Right cardiac atrium (tissue), 5 donors: ENCODE measurements around the gene TM9SF2. TPM values are rescaled to one million over a fixed set of nuclear protein-coding genes. Genes with fewer than 3 reads are reported as not detected.

Experiments used
- ATAC-seq, 2 donors: fragments of 200-7000 bp; cut with Tn5 transposase; one replicate each; pipeline versions ENCODE4 v1.8.0 to v1.9.1; 2020; ENCODE audit warnings: moderate library complexity in 2 of 2, mild to moderate bottlenecking in 1 of 2
- DNase-seq, 3 donors: peaks; one replicate each; pipeline ENCODE4 v3.0.0-alpha.2; 2020
- H3K27ac ChIP-seq: one replicate; pipeline ENCODE4 v1.5.1; 2013; ENCODE audit warnings: mild to moderate bottlenecking, low read length, control low read depth, moderate library complexity
- H3K27me3 ChIP-seq: one replicate; pipeline ENCODE4 v1.6.1; 2013; ENCODE audit not compliant: control insufficient read depth, insufficient read depth
- H3K4me1 ChIP-seq: one replicate; pipeline ENCODE4 v1.6.1; 2013; ENCODE audit warnings: low read length; ENCODE audit not compliant: control insufficient read depth, insufficient read depth
- H3K4me3 ChIP-seq: one replicate; pipeline ENCODE4 v1.5.1; 2013; ENCODE audit warnings: low read length, control low read depth
- H3K9me3 ChIP-seq: one replicate; pipeline ENCODE4 v1.6.1; 2013; ENCODE audit warnings: low read length; ENCODE audit not compliant: control insufficient read depth
- WGBS: extraction: QIAGEN DNeasy Blood & Tissue Kit; methylation state at CpG from one replicate; pipeline ENCODE4 v1.1.7; 2013; 5-methylcytosine and 5-hydroxymethylcytosine counted together
- intact Hi-C, 4 donors: fragments of 100-400 bp; cut with DNase I; formaldehyde crosslinking; loops; one replicate each; pipeline versions ENCODE4 v1.11.0 to v1.14.0; 2022 to 2023
- polyA plus RNA-seq: library from polyadenylated mRNA; stranded (reverse); fragments of 200-250 nt; gene quantifications from one replicate; pipeline ENCODE4 v1.2.3, GENCODE V29; 2013
- total RNA-seq, 4 donors: library from RNA; stranded (reverse); fragmentation: NEBNext Ultra II Directional; extraction: Animal tissue kit (Norgen Biotek cat#: 25700); gene quantifications; one replicate each; pipeline ENCODE4 v1.2.1, GENCODE V29; 2021
- donor health status: healthy with polysubstance abuse.
- donor health status: DM: no; HTN: yes; CAD: no.
- donor health status: DM: no; HTN: no; CAD: no.
- donor health status: DM: no; HTN: yes; CAD: no; lungs with severe emphysema.
- donor health status: DM: yes; HTN: yes; CAD: no.

Gene TM9SF2
- total and polyA plus RNA-seq, 5 donors, result 43.7 to 71.2 (median 66.9) TPM

DNA sequence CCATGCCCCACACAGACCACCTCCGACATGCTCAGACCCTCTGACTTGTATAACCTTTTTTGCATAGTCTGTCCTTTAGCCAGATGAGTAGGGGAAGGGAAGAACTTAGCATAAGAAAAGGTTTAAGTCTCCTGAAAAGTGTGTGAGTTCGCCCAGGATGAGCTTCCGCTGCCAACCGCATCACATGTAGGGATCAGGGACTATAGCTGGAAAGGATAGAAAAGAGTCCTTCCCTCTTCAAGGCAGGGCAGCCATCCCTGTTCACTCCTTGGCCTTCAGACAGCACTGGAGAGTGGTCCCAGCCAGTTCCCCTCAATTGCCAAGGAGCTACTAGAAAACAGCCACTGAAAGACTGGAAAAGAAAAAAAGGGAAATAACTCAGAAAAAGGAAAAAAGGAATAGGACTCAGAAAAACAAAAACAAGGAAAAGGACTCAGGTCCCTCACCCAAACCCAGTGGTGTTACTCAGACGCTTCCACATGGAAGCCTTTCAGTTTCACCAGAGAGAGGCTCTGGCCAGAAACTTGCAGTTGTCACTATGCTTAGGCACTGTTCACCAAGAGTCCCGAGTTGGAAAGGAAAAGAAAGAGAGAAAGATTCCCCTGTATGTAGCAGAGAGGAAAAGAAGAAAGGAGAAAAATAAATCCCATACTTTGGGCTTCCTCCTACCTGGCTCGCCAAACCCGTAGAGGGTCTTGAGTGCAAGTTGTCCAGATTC lies 5.6 kb upstream of the TM9SF2 start:
- H3K4me1 ChIP-seq, result peaks cover 3% of the 10 kb centered on the region
- peak overlapping the region; percentile 51 for H3K4me3 ChIP-seq
- intact Hi-C loops, result no loop called here
- DNase-seq (no peak), ATAC-seq (no peak)
- no peaks in the 10 kb centered on the region for H3K27me3 ChIP-seq
- H3K9me3 ChIP-seq, result no peaks in the 10 kb centered on the region
- WGBS, result 80% methylated on average over 8 of the region's 8 CpGs
- H3K27ac ChIP-seq, result peak overlapping the region; percentile 59

DNA sequence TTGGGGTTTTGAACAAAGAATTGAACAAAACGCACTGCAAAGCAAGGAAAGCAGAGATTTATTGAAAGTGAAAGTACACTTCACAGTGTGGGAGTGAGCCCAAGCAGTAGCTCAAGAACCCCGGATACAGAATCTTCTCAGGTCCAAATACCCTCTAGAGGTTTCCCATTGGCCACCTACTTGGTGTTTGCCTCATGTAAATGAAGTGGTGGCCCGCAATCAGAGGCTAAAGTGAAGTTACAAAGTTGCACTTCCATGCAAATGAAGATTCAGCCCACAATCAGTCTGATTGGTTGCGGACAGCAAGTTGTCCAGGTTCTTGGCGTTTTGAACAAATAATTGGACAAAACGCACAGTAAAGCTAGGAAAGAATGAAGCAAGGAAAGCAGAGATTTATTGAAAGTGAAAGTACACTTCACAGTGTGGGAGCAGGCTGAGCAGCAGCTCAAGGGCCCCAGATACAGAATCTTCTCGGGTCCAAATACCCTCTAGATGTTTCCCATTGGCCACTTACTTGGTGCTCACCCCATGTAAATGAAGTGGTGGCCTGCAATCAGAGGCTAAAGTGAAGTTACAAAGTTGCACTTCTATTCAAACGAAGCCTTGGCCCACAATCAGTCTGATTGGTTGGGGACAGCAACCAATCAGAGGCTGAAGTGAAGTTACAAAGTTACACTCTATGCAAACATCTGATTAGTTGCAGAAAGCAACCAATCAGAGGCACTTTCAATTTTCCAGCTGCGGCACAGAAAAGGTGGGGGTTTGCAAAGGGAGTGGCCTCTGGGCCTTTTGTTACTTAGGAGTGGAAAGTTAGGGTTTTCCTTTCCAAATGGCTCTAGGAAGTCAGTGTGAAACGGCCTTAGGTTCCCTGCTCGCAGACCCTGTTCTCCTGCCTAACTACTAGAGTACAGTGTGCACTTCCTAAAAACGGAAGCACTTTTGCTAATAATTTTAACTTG lies 4.8 kb upstream of the TM9SF2 start:
- intact Hi-C loops, result no loop called here
- WGBS, result 60% methylated on average over 12 of the region's 12 CpGs
- H3K27ac ChIP-seq, result peak overlapping the region; percentile 59
- H3K27me3 ChIP-seq, result no peaks in the 10 kb centered on the region
- peak overlapping the region; percentile 51 for H3K4me3 ChIP-seq
- H3K9me3 ChIP-seq, result no peaks in the 10 kb centered on the region
- peak; percentile 44 to 68 (median 68) for DNase-seq
- H3K4me1 ChIP-seq, result peaks cover 3% of the 10 kb centered on the region
- ATAC-seq, result peak; percentile 16 to 44

DNA sequence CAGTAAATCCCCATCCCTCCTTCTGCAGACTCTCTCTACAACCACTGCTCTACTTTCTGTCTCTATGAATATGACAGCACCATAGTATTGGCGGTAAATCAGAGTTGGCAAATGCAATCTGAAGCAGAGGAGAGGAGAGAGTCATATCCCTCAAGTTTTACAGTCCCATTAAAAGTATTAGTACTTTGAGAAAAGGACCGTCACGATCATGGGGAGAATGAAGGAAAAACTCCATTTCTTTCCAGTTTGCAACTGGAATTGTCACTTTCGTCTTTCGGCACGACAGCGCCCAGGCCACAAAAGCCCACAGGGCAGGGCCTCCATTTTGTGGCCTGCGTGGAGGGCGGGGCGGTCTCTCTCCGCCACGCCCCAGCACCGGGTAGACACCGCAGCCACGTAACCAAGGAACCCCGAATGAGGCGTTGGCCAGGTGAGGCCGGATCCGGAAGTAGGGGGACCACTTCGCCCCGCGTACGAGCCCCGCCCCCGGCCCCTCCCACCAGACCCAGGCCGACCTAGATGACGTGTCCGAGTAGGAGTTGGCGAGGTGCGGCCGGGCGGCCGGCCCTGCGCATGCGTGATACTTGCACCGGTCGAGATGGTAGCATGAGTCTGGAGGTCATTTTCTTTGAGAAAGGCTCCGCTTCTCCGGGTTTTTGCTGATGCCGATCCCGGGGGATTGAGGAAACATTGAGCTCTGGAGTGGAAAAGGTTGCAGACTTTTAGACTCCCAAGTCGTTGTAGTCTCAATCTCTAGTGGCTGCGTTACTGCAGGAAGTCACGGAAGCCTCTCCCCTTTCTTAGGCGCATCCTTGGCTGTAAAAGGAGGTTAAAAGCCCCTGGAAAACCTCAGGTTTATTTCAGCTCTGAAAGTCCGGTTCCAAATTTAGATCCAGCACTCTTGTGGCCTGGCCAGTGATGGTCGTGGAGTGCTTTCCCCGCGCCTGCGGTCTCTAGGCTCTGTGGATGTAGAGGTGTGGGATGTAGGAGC lies 2.8 kb upstream of the TM9SF2 start:
- no peaks in the 10 kb centered on the region for H3K27me3 ChIP-seq
- H3K9me3 ChIP-seq, result no peaks in the 10 kb centered on the region
- peaks cover 3% of the 10 kb centered on the region for H3K4me1 ChIP-seq
- peak overlapping the region; percentile 61 for H3K4me3 ChIP-seq
- ATAC-seq (peak; percentile 91 to 92), DNase-seq (peak; percentile 96 to 99 (median 98))
- peak overlapping the region; percentile 97 for H3K27ac ChIP-seq
- WGBS, result 6% methylated on average over 50 of the region's 50 CpGs
- intact Hi-C loops, result no loop called here

DNA sequence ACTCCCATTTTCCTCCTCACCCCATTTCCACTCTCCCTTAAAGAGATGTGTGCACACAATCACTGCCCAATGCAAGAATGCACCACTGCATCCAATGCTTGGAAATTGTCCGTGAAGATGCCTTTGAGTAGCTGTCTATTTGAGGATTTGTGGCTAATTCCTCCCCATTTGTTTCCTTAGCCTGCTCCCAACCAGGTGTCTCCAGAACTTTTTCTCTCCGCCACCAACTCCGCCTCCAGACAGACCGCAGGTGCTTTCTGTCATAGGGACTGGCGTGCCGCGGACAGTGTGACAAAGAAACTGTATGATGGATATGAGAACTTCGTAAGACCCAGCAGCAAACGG lies 461 bp upstream of the TM9SF2 start:
- H3K27ac ChIP-seq, result peak overlapping the region; percentile 78
- DNase-seq (no peak), ATAC-seq (no peak)
- no peaks in the 10 kb centered on the region for H3K9me3 ChIP-seq
- intact Hi-C loops, result loop anchor here in 2 of 4 donors (5.0 to 10.0 kb wide), 2 partner anchors 56 to 59 kb away; no protein-coding TSS in a partner anchor
- under 1% methylated on average over 9 of the region's 9 CpGs for WGBS
- no peaks in the 10 kb centered on the region for H3K27me3 ChIP-seq
- H3K4me1 ChIP-seq, result peaks cover 3% of the 10 kb centered on the region
- peak overlapping the region; percentile 95 for H3K4me3 ChIP-seq

DNA sequence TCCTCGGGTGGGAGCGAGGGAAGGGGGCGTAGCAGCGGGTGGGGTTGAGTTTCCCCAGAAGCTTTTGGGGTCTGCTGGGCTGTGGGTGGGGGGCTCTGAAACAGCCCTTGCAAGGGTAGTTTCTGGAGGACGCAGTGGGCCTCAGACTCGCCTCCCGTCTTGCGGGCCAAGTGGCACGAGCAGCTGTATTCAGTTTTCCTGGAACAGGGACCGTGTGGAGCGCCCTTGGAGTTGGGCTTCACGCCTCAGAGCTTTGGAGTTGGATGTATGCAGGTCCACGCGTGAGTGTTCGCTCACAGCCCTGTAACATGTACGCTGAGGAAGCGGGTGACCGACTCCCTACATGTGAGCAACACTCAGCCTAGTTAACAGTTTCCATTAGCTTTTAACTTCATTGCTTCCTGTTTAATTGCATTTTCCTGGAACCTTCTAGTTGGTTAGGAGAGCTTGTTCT lies 603 bp downstream of the TM9SF2 start:
- ATAC-seq (peak in 1 of 2 donors; percentile 5), DNase-seq (peak in 1 of 3 donors; percentile 22)
- Histone ChIP-seq H3K4me3 (peak overlapping the region; percentile 95), H3K27me3 (no peaks in the 10 kb centered on the region), H3K4me1 (peaks cover 3% of the 10 kb centered on the region), H3K9me3 (no peaks in the 10 kb centered on the region), H3K27ac (peak overlapping the region; percentile 94)
- WGBS, result under 1% methylated on average over 18 of the region's 18 CpGs
- intact Hi-C loops, result loop anchor here in 2 of 4 donors (5.0 to 10.0 kb wide), 2 partner anchors 57 to 60 kb away; no protein-coding TSS in a partner anchor

DNA sequence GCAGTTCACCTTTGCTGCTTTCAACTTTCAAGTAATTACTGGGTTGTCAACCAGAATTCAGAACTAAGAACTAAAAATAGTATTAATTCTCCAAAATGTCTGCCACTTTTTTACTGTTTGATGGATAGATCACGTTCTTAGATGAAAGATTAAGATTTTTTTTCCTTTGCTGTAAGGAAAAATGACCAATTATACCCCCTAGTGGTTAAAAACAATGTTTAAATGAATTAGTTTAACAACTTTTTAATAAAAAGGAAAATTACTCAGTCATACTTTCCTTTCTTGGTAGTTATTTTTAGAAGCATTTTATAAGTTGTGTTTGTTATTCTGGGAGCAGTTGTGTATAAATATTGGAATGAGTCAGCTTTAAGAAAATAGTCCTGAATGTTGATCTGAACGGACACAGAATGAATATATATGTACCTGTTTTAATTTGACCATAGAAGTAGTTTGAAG lies 4.6 kb downstream of the TM9SF2 start:
- H3K9me3 ChIP-seq, result no peaks in the 10 kb centered on the region
- no peak overlapping the region for H3K27ac ChIP-seq
- ATAC-seq (no peak), DNase-seq (no peak)
- 44% methylated on average over 2 of the region's 2 CpGs for WGBS
- intact Hi-C loops, result loop anchor here in 1 of 4 donors (10.0 kb wide), 1 partner anchor 61 kb away; no protein-coding TSS in a partner anchor
- no peaks in the 10 kb centered on the region for H3K27me3 ChIP-seq
- no peak overlapping the region for H3K4me3 ChIP-seq
- H3K4me1 ChIP-seq, result peaks cover 2% of the 10 kb centered on the region

DNA sequence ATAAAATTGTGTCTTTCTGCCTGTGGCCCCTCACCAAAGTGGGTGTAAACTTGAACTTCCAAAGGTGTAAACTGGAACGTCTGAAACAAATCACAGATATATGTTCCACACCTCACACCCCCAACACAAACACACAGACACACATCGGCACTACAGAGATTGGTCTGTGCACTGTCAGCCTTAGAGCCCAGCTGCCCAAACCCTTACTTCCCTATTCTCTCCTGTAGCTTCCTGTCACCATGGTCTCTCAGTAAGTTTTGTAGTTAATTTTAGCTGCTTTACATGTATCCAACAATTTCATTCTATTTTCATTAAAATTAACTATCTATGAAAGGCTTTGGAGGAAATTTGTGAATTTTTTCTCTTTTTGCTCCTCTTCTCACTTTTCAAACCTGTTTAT lies 5.4 kb downstream of the TM9SF2 start:
- ATAC-seq (peak; percentile 54 to 57), DNase-seq (peak in 1 of 3 donors; percentile 31)
- H3K4me1 ChIP-seq, result peaks cover 2% of the 10 kb centered on the region
- no peaks in the 10 kb centered on the region for H3K27me3 ChIP-seq
- no peaks in the 10 kb centered on the region for H3K9me3 ChIP-seq
- intact Hi-C loops, result loop anchor here in 1 of 4 donors (10.0 kb wide), 1 partner anchor 62 kb away; no protein-coding TSS in a partner anchor
- H3K4me3 ChIP-seq, result no peak overlapping the region
- 48% methylated on average over 2 of the region's 2 CpGs for WGBS
- no peak overlapping the region for H3K27ac ChIP-seq

DNA sequence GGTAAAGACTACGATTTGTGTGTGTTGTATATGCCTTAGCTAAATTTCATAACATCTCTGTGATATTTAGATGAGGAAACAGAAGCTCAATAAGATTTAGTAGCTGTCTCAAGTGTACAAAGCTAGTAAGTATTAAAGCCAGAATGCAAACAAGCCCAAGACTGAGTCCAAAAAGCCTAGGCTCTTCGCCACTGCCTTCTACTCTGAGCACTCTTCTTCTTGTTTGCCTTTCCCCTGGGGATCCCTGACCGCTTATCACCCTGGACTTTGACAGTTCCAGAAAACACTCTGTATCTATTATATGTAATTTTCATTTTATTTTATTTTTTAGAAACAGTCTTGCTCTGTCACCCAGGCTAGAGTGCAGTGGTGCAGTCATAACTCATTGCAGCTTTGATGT lies 5.8 kb downstream of the TM9SF2 start:
- intact Hi-C loops, result loop anchor here in 1 of 4 donors (10.0 kb wide), 1 partner anchor 62 kb away; no protein-coding TSS in a partner anchor
- no peak overlapping the region for H3K4me3 ChIP-seq
- H3K27me3 ChIP-seq, result no peaks in the 10 kb centered on the region
- DNase-seq (no peak), ATAC-seq (no peak)
- peaks cover 2% of the 10 kb centered on the region for H3K4me1 ChIP-seq
- 83% methylated on average over 3 of the region's 3 CpGs for WGBS
- H3K9me3 ChIP-seq, result no peaks in the 10 kb centered on the region
- H3K27ac ChIP-seq, result no peak overlapping the region

DNA sequence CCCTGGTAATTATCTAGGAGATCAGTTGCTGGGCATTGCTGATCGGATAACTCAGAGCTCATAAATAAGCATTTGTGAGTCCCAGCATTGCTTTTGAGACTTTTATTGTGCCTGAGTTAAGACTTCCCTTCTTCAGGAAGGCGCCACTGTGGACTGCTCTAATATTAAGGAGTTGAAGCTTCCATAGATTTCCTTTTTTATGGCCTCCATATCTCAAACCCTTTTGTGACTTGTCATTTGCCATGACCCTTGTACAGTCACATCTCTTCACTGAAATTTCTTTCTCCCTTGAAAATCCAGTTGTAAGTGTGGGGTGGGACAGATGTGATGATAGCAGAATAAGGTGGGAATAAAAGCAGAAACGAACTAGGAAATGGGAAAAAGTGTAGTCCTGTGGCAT lies 6.3 kb downstream of the TM9SF2 start:
- peaks cover 2% of the 10 kb centered on the region for H3K4me1 ChIP-seq
- intact Hi-C loops, result loop anchor here in 1 of 4 donors (10.0 kb wide), 1 partner anchor 63 kb away; no protein-coding TSS in a partner anchor
- 82% methylated on average over 3 of the region's 3 CpGs for WGBS

DNA sequence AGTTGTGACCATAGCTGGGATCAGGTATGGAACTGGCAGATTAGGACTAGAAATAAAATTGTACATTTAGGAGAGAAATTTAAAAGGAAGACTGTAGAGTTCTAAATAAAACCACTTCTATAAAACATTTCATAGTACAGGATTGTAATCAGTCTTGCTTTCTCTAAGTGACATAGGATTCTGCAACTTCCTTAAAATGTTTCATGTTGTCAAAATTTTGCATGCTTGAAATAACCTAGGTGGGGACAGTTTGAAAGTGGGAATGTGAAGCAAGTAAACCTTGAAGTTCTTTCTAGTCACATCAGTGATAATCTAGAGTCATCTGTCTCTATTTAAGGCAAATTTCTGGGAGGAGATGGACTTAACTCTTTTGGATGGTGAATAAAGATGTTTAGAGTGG lies 6.7 kb downstream of the TM9SF2 start:
- intact Hi-C loops, result loop anchor here in 1 of 4 donors (10.0 kb wide), 1 partner anchor 63 kb away; no protein-coding TSS in a partner anchor
- no peak overlapping the region for H3K4me3 ChIP-seq
- no peaks in the 10 kb centered on the region for H3K27me3 ChIP-seq
- DNase-seq, result no peak
- H3K9me3 ChIP-seq, result no peaks in the 10 kb centered on the region
- H3K27ac ChIP-seq, result no peak overlapping the region
- peaks cover 2% of the 10 kb centered on the region for H3K4me1 ChIP-seq
- no peak for ATAC-seq

More for the DNA sequence above, 6.3 kb downstream of the TM9SF2 start:
- H3K27ac ChIP-seq, result no peak overlapping the region
- no peak for ATAC-seq
- H3K4me3 ChIP-seq, result no peak overlapping the region
- no peak for DNase-seq
- no peaks in the 10 kb centered on the region for H3K9me3 ChIP-seq
- H3K27me3 ChIP-seq, result no peaks in the 10 kb centered on the region
